Body of pancreas (tissue), 4 donors: ENCODE data around the gene EBF4. TPM values are rescaled to one million over a fixed set of nuclear protein-coding genes. Genes with fewer than 3 reads are reported as not detected.

Source experiments
- ATAC-seq: fragments of 150-250 bp; one replicate; pipeline ENCODE4 v1.9.1; 2016
- DNase-seq, 4 donors: peaks; one replicate each; pipeline ENCODE4 v3.0.0-alpha.2; 2019
- H3K27ac ChIP-seq, 4 donors: fragments of 200-600 bp; sonication (generic); 1 replicate in 3 of 4; 2 replicates in 1 of 4; pipeline versions ENCODE4 v1.5.1 to v1.6.1; 2016 to 2019; ENCODE audit warnings: mild to moderate bottlenecking in 1 of 4, mixed read lengths in 1 of 4, moderate library complexity in 1 of 4
- H3K27me3 ChIP-seq, 2 donors: fragments of 200-600 bp; sonication (generic); one replicate each; pipeline ENCODE4 v1.6.0; 2016; ENCODE audit warnings: mild to moderate bottlenecking in 1 of 2
- H3K36me3 ChIP-seq, 2 donors: fragments of 200-600 bp; sonication (generic); replicated peaks in 1 of 2; 2 replicates each; pipeline ENCODE4 v1.5.1; 2016; ENCODE audit warnings: low read depth in 2 of 2; ENCODE audit not compliant: insufficient read depth in 1 of 2
- H3K4me1 ChIP-seq: fragments of 200-600 bp; sonication (generic); one replicate; pipeline ENCODE4 v1.6.0; 2016
- H3K4me3 ChIP-seq, 2 donors: fragments of 200-600 bp; sonication (generic); 1 replicate in 1 of 2; 2 replicates in 1 of 2; pipeline ENCODE4 v1.5.1; 2016 to 2019
- H3K9me3 ChIP-seq, 3 donors: fragments of 200-600 bp; sonication (generic); 1 replicate in 2 of 3; 2 replicates in 1 of 3; pipeline ENCODE4 v1.5.1; 2016
- CTCF ChIP-seq, 7 experiments: fragments of 450-650 bp in 4 of 7; fragments of 200-600 bp in 3 of 7; sonication (generic) in 3 of 7; IDR thresholded peaks; one replicate each; pipeline ENCODE4 v1.5.1; 2016 to 2019; ENCODE audit warnings: antibody characterized with exemption in 7 of 7
- POLR2A ChIP-seq, 3 donors: fragments of 450-650 bp; IDR thresholded peaks; one replicate each; pipeline ENCODE4 v1.6.1; 2016; ENCODE audit warnings: antibody characterized with exemption in 3 of 3, mild to moderate bottlenecking in 2 of 3
- WGBS, 2 donors: methylation state at CpG; one replicate each; pipeline ENCODE4 v1.1.5; 2017; 5-methylcytosine and 5-hydroxymethylcytosine counted together
- intact Hi-C: fragments of 100-400 bp; cut with DNase I; formaldehyde crosslinking; loops from one replicate; pipeline ENCODE4 v1.15.1; 2023
- total RNA-seq, 2 donors: library from RNA; depleted of rRNA; stranded (reverse); fragments of >200 nt; gene quantifications; one replicate each; pipeline ENCODE4 v1.1.0, GENCODE V29; 2016

The EBF4 gene
- total RNA-seq, 2 donors from 2014 or later: 9.6 to 13.0 TPM

GRCh38 chr20:2740702-2741101 is 48.1 kb downstream of the EBF4 start:
- ATAC-seq (no peak), DNase-seq (no peak)
- 67 to 70% methylated on average over 6 of the region's 6 CpGs for WGBS, 2 donors
- TF ChIP-seq CTCF (IDR thresholded peaks at IDR 0.05): no peak
- no peak for TF ChIP-seq POLR2A (IDR thresholded peaks at IDR 0.05)
- H3K27me3 ChIP-seq: no peaks in the 10 kb centered on the region
- intact Hi-C loops: no loop called here
- H3K36me3 ChIP-seq: no peaks in the 10 kb centered on the region
- H3K4me3 ChIP-seq: no peak overlapping the region
- H3K27ac ChIP-seq: no peak overlapping the region
- no peaks in the 10 kb centered on the region for H3K4me1 ChIP-seq
- H3K9me3 ChIP-seq: no peaks in the 10 kb centered on the region

GRCh38 chr20:2741463-2741862 is 48.9 kb downstream of the EBF4 start:
- no peaks in the 10 kb centered on the region for H3K4me1 ChIP-seq
- TF ChIP-seq CTCF (IDR thresholded peaks at IDR 0.05) (no peak), POLR2A (IDR thresholded peaks at IDR 0.05) (no peak)
- 40 to 48% methylated on average over 3 of the region's 3 CpGs for WGBS, 2 donors
- H3K4me3 ChIP-seq: no peak overlapping the region
- no peaks in the 10 kb centered on the region for H3K27me3 ChIP-seq
- DNase-seq (no peak), ATAC-seq (no peak)
- intact Hi-C loops: no loop called here
- H3K9me3 ChIP-seq: no peaks in the 10 kb centered on the region
- H3K27ac ChIP-seq: no peak overlapping the region
- H3K36me3 ChIP-seq: no peaks in the 10 kb centered on the region

GRCh38 chr20:2741881-2742280 is 49.3 kb downstream of the EBF4 start:
- Histone ChIP-seq H3K27me3 (no peaks in the 10 kb centered on the region), H3K4me3 (no peak overlapping the region), H3K9me3 (no peaks in the 10 kb centered on the region), H3K4me1 (no peaks in the 10 kb centered on the region), H3K36me3 (no peaks in the 10 kb centered on the region), H3K27ac (no peak overlapping the region)
- TF ChIP-seq POLR2A (IDR thresholded peaks at IDR 0.05) (no peak), CTCF (IDR thresholded peaks at IDR 0.05) (no peak)
- no peak for ATAC-seq
- DNase-seq: no peak
- WGBS, 2 donors: 70 to 73% methylated on average over 7 of the region's 7 CpGs
- intact Hi-C loops: no loop called here

GRCh38 chr20:2742431-2742830 is 49.9 kb downstream of the EBF4 start:
- ATAC-seq (no peak), DNase-seq (no peak)

More at GRCh38 chr20:2742431-2742830, 49.9 kb downstream of the EBF4 start:
- Histone ChIP-seq H3K27me3 (no peaks in the 10 kb centered on the region), H3K9me3 (no peaks in the 10 kb centered on the region), H3K4me3 (no peak overlapping the region), H3K4me1 (no peaks in the 10 kb centered on the region), H3K36me3 (no peaks in the 10 kb centered on the region), H3K27ac (no peak overlapping the region)
- 56 to 71% methylated on average over 2 of the region's 2 CpGs for WGBS, 2 donors
- intact Hi-C loops: no loop called here
- TF ChIP-seq POLR2A (IDR thresholded peaks at IDR 0.05) (no peak), CTCF (IDR thresholded peaks at IDR 0.05) (no peak)
